Mucosa of stomach (tissue), 1 donor: Measurements from ENCODE around the gene RHBDF1.

Experiments used
- H3K27me3 ChIP-seq: one replicate; pipeline ENCODE4 v1.7.0; 2013; ENCODE audit warnings: mild to moderate bottlenecking, low read length; ENCODE audit not compliant: control insufficient read depth, insufficient read depth
- H3K36me3 ChIP-seq: one replicate; pipeline ENCODE4 v1.7.0; 2013; ENCODE audit warnings: low read length; ENCODE audit not compliant: control insufficient read depth, insufficient read depth
- H3K4me1 ChIP-seq: one replicate; pipeline ENCODE4 v1.7.0; 2013; ENCODE audit warnings: mild to moderate bottlenecking, low read length; ENCODE audit not compliant: control insufficient read depth, insufficient read depth
- H3K4me3 ChIP-seq: one replicate; pipeline ENCODE4 v1.7.0; 2013; ENCODE audit warnings: low read length
- H3K9ac ChIP-seq: one replicate; pipeline ENCODE4 v1.7.0; 2013; ENCODE audit warnings: mild to moderate bottlenecking, low read length, moderate library complexity
- H3K9me3 ChIP-seq: one replicate; pipeline ENCODE4 v1.7.0; 2013; ENCODE audit warnings: mild to moderate bottlenecking, low read length, moderate library complexity; ENCODE audit not compliant: control insufficient read depth
- donor health status: Pancreatic carcinoma.

Gene RHBDF1

DNA sequence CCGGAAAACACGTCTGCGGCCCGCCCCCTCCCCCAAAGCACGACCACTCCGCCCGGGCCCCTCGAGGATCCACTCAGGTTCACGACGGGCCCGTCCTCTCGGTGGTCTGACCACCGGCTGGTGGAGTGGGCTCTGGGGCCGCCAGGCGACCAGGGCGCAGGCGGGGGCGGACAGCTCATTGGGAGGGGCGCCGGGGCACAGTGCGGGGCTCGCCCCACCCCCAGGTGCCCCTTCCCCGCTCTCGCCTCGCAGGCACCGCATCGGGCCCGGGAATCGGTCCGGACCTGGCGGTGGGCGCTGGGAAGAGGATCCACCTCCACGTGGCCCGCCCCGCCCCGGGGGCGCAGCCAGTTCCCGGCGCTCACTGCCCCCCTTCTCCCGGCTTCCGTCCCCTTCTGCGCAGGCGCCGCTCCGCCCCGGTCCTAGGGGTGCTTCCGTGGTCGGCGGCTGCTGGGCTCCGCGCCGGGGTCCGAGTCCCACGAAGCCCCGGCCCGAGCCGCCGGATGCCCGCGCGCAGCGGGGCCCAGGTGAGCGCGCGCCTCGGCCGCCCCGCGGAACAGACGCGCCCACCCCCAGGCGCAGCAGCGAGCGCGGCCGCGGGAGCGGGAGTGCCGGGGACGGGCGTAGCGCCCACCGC is 5.5 kb upstream of the RHBDF1 start, which contains the start of gene MPG:
TSS of gene MPG (plus strand) at position 419 of the 637 bp plus-strand sequence. CDS start at position 504, 85 bp downstream.
- Histone ChIP-seq H3K4me3 (peak within 1 kb of the TSS; percentile 66), H3K36me3 (no peaks in the 10 kb centered on the region), H3K27me3 (peaks cover 6% of the 10 kb centered on the region), H3K4me1 (peaks cover 58% of the 10 kb centered on the region), H3K9ac (peak within 1 kb of the TSS; percentile 71), H3K9me3 (no peaks in the 10 kb centered on the region)

DNA sequence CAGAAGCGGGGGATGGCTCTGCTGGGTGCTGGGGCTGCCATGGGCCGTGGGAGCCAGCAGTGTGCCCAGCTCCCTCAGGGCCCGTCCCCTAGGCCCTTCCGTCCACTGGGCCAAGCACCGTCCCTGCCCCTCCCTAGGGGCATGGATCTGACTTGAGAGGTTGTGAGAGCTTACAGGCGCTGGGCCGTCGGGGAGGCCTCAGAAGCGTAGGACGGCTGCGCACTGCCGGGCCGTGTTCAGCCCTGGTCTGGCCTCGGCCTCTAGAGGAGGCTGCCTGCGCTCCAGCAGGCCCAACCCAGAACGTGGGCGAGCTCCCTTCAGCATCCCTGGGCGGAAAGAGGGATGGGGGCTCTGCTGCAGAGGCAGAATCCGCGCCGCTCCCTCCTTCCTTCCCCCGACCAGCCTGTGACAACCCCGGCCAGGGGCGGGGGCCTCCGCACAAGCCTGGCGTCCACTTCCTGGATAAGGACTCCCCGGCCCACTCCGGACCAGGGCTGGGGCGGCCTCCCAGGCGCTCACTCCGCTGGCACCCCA is 4.9 kb upstream of the RHBDF1 start:
- Histone ChIP-seq H3K4me1 (peaks cover 63% of the 10 kb centered on the region), H3K27me3 (peaks cover 9% of the 10 kb centered on the region), H3K36me3 (no peaks in the 10 kb centered on the region), H3K9me3 (no peaks in the 10 kb centered on the region), H3K9ac (peak overlapping the region; percentile 71), H3K4me3 (peak overlapping the region; percentile 41)

DNA sequence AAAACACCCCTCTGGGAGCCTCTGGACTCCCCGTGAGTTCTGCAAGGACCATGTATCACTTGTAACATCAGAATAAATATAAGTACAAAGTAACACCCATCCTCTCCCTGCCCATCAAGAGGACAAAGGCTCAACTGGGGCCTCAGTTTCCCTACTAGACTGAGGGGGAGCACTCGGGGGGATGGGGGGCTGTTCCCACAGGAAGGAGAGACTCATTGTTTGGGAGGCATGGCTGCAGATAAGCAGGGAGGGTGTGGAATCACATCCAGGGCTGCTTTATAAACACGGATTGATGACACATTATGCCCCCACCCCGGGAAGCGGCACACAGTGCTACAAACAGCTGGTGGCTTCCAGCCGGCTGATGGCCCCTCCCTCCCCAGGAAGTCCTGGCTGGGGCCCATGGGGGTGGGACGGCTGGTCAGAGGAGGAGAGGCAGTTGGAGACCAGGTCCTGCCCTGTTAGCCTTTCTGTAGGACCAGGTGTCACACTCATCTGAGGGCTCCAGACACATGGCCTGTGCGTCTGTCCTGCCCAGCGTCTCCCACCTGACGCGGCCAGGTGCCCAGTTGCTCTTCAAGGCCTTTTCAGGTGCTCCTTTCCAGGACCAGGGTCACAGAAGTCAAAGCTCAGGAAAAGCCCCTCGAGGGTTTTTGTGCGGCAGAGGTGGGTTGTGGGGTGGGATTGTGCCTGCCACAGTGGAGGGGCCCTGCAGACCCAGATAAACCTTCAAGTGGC is 4.3 kb upstream of the RHBDF1 start:
- Histone ChIP-seq H3K27me3 (peaks cover 9% of the 10 kb centered on the region), H3K9ac (peak overlapping the region; percentile 71)

DNA sequence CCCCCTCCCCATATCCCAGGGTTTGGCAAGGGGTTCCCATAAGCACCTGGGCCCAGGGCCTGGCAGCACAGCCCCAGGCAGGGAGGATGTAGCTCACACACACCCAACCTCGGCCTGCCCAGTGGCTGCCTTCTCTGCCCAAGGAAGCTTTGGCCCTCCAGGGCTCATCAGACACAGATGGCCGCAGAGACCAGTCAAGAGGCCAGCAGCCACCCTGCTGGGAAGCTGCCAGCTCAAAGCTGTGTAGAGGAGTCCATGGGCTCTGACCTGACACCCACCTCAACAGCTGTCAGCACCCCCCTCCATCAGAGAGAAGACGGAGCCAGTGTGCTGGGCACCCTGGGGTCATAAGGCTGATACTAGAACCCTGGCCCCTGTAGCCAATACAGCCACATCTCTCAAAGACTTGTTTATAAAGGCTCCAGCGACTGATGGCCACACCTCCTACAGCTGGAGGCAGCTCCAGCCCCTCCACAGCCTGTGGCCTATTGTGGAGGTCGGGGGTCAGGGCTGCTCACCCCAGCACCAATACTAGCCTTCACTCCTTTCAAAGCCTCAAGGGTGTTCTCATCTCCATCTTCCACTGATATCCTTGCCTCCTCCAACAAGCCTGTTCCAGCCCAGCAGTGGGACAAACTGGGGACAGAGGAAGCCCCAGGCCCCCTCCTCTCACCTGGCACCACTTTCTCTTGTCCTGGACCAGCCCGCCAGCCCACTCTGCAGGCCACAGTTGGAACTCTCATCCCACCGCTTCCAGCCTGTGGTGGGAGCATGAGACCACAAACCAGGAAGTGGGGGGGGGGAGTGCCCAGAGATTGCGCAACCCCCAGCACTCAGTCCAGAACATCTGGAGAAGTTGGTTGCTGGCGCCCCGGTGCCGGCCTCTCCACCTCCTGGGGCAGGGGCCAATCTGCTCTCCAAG is 3.4 kb upstream of the RHBDF1 start:
- Histone ChIP-seq H3K4me1 (peaks cover 67% of the 10 kb centered on the region), H3K36me3 (no peaks in the 10 kb centered on the region), H3K9ac (peak overlapping the region; percentile 71), H3K9me3 (no peaks in the 10 kb centered on the region), H3K4me3 (no peak overlapping the region), H3K27me3 (peaks cover 9% of the 10 kb centered on the region)

More for the DNA sequence above, 4.3 kb upstream of the RHBDF1 start:
- peak overlapping the region; percentile 41 for H3K4me3 ChIP-seq
- no peaks in the 10 kb centered on the region for H3K36me3 ChIP-seq
- peaks cover 63% of the 10 kb centered on the region for H3K4me1 ChIP-seq
- H3K9me3 ChIP-seq, result no peaks in the 10 kb centered on the region

DNA sequence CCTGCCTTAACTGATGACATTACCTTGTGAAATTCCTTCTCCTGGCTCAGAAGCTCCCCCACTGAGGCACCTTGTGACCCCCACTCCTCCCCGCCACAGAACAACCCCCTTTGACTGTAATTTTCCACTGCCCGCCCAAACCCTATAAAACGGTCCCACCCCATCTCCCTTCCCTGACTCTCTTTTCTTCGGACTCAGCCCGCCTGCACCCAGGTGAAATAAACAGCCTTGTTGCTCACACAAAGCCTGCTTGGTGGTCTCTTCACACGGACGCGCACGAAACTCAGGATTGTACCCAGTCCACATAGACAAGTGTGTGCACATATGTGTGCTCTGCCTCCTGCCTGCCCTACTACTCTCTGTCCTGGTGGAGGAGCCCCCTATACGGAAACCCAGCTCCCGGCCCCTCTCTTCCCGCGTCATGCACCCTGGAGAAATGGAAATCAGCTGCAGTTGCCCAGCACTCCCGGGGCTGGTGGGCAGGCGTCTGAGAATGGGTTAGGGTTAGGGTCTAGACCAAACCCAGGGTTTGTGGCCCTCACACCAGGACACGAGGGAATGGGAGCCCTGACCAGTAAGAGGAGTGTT is 2.4 kb upstream of the RHBDF1 start:
- Histone ChIP-seq H3K36me3 (no peaks in the 10 kb centered on the region), H3K9me3 (no peaks in the 10 kb centered on the region), H3K27me3 (peaks cover 13% of the 10 kb centered on the region), H3K4me3 (no peak overlapping the region), H3K4me1 (peaks cover 72% of the 10 kb centered on the region), H3K9ac (no peak overlapping the region)

DNA sequence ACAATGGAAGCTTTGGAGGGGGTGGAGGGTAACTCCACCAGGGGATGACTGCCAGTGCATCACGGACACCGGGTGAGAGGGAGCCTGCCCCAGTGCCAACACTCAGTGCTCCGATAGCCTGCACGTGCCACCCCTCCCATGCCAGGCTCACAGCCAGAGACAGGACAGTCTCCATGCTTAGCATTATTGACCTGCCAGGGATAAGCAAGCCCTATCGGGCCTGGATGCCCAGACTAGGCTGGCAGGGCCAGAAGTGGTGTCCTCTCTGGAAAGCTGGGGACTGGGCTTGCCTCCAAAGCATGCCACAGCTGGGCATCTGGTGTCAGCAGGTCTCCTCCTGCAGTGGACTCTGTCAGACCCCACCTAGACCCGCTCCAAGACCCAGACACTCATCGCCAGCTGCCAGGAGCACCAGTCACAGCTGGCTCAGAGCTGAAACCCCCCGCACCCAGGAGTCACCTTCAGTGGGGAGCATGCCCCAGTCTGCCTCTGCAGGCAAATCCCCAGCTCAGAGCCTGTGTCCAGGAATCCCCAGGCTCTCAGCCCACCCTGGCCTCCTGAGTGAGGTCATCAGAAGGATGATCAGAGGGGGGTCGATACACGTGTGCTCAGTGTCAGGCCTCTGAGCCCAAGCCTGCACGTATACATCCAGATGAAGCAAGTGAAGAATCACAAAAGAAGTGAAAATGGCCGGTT is 1.8 kb upstream of the RHBDF1 start:
- H3K4me3 ChIP-seq, result no peak overlapping the region
- H3K36me3 ChIP-seq, result no peaks in the 10 kb centered on the region
- H3K27me3 ChIP-seq, result peaks cover 13% of the 10 kb centered on the region
- no peak overlapping the region for H3K9ac ChIP-seq
- no peaks in the 10 kb centered on the region for H3K9me3 ChIP-seq
- H3K4me1 ChIP-seq, result peaks cover 67% of the 10 kb centered on the region

DNA sequence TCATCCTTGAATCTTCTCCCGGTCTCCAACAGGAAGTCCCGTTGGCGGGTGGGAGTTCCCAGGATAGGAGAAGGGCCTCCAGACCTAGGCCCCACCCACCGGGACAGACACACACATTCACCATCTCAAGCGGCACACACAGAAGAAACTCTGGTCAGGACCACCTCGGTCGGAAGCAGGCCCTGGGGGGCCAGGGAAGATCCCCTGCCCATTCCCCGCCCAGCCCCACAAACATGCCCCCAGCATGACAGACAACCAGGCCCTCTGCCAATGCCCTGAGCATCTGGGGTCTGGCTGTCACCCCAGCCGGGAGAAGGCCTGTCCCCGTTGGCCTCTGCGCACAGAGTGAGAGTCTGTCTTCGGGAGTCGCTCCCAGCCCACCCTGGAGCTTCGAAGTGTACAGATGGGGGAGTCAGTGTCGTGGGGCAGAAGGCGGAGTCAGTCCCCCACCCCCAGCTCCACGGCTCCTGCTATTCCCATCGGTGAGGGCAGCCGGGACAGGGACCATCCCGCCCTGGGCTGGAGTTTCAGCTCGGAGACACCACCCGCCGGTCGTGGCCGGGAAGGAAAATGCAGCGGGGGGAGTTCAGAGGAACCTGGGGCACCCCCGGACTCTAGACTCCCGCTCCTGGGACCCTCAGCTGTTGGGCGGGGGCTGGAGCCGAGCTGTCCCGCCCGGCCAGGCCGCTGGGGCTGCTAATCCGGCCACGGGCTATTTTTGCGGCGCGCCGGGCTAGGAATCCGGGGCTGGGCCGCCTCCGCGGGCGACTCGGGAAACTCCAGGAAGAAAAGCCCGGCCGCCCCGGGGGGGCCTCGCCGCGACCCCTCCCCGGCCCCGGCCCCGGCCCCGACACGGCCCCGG is 660 bp downstream of the RHBDF1 start:
- H3K4me1 ChIP-seq, result peaks cover 50% of the 10 kb centered on the region
- H3K27me3 ChIP-seq, result peaks cover 13% of the 10 kb centered on the region
- H3K9me3 ChIP-seq, result no peaks in the 10 kb centered on the region
- peak overlapping the region; percentile 40 for H3K9ac ChIP-seq
- no peaks in the 10 kb centered on the region for H3K36me3 ChIP-seq
- peak overlapping the region; percentile 10 for H3K4me3 ChIP-seq

DNA sequence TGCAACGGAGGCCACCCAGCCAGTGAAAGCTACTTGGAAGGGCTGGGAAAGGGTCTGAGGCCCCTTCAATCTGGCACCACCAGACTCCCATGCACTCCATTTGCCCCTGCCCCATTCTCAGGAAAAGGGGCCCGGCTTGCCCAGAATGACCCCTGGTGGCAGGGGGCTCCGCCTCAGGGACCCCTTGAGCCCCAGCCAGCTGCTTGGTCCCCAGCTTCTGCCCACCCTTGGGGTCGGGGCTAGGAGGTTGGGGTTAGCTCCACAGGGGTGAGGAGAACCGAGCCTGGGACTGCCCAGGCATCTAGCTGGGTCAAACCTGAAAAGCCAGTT is 1.3 kb downstream of the RHBDF1 start:
- no peaks in the 10 kb centered on the region for H3K9me3 ChIP-seq
- peak overlapping the region; percentile 10 for H3K4me3 ChIP-seq
- peaks cover 44% of the 10 kb centered on the region for H3K4me1 ChIP-seq
- H3K9ac ChIP-seq, result peak overlapping the region; percentile 40
- H3K27me3 ChIP-seq, result peaks cover 13% of the 10 kb centered on the region
- no peaks in the 10 kb centered on the region for H3K36me3 ChIP-seq

DNA sequence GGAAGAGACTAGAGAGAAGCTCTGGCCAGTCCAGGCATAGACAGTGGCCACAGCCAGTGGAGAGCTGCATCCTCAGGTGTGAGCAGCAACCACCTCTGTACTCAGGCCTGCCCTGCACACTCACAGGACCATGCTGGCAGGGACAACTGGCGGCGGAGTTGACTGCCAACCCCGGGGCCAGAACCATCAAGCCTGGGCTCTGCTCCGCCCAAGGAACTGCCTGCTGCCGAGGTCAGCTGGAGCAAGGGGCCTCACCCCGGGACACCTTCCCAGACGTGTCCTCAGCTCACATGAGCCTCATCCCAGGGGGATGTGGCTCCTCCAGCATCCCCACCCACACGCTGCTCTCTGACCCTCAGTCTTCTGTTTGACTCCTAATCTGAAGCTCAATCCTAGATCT is 3.2 kb downstream of the RHBDF1 start:
- Histone ChIP-seq H3K4me1 (peaks cover 40% of the 10 kb centered on the region), H3K9ac (no peak overlapping the region), H3K9me3 (no peaks in the 10 kb centered on the region), H3K36me3 (no peaks in the 10 kb centered on the region), H3K4me3 (no peak overlapping the region), H3K27me3 (peaks cover 13% of the 10 kb centered on the region)

DNA sequence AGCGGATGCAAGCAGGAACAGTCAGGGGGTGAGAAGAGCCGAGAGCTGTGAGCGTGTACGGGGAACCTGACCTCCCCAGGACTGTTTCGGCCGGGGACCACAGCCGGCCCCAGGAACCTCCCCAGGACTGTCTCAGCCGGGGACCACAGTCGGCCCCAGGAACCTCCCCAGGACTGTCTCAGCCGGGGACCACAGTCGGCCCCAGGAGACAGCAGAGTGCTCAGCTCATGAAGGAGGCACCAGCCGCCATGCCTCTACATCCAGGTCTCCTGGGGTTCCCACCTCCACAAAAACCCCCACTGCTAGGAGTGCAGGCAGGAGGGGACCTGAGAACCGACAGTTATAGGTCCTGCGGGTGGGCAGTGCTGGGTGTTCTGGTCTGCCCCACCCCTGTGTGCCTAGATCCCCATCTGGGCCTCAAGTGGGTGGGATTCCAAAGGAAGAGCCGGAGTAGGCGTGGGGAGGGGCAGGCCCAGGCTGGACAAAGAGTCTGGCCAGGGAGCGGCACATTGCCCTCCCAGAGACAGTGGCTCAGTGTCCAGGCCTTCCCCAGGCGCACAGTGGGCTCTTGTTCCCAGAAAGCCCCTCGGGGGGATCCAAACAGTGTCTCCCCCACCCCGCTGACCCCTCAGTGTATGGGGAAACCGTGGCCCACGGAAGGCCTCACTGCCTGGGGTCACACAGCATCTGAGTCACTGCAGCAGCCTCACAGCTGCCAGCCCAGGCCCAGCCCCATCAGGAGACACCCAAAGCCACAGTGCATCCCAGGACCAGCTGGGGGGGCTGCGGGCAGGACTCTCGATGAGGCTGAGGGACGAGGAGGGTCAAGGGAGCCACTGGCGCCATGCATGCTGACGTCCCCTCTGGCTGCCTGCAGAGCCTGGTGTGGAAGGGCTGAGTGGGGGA is 4.3 kb downstream of the RHBDF1 start:
- no peak overlapping the region for H3K4me3 ChIP-seq
- peaks cover 29% of the 10 kb centered on the region for H3K4me1 ChIP-seq
- peaks cover 9% of the 10 kb centered on the region for H3K27me3 ChIP-seq
- H3K36me3 ChIP-seq, result no peaks in the 10 kb centered on the region
- H3K9ac ChIP-seq, result no peak overlapping the region
- no peaks in the 10 kb centered on the region for H3K9me3 ChIP-seq
